Mammary epithelial cell (primary cell): ENCODE measurements around the gene ARHGAP42.

Experiments
- EZH2 ChIP-seq: IDR thresholded peaks from 2 replicates; pipeline ENCODE4 v1.6.1; 2012; ENCODE audit warnings: low read length, inconsistent platforms, borderline replicate concordance
- TF ChIP-seq, protein P1 (sequence below), 2 donors: IDR thresholded peaks in 1 of 2; conservative IDR thresholded peaks in 1 of 2; 2 replicates each; pipeline ENCODE4 v1.5.1; 2011 to 2012; ENCODE audit warnings: inconsistent platforms in 2 of 2, low read length in 2 of 2, mild to moderate bottlenecking in 2 of 2, control low read depth in 1 of 2, low read depth in 1 of 2; ENCODE audit not compliant: insufficient read depth in 1 of 2; ENCODE audit errors: extremely low read depth in 1 of 2

DNA sequence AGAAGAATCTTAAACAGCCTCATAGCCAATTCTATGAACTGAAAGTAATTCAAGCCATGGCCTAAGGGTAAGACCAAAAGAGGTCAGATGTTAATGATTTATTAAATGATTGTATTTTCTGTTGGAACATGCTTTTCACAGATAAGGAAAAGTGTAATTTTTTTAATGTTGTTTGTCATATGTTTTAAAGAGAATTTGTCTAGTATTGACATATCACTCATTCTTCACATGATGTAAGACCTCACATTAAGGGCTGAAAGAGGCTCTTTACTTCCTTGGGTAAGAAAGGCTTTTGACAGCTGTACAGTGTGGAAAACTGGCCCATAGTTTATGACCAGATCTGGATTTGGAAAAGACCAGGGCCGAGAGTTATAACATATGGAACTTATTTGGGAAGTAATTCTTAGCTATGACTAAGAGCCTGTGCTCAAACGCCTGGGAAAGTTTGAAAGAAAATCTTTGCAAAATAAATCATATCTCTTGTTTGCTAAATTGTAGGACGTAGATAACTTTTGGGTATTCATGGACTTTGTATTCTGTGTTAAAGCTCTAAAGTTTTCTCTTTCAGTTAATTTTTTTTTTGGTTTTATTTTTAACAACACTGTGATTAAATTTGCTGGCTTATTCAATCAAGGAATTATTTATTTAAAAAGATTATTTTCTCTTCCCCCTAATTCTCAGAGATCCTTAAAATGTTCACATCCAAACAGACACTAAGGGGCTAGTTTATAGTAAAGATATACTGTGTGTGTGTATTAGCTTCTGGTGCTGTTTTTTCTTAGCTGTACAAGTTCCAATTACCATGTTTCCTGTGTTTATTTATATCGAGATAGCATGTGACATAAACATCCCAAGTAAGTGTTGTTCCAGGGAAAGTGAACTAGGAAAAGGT, 162.2 kb downstream of the ARHGAP42 start:
- TF ChIP-seq, protein P1, sequence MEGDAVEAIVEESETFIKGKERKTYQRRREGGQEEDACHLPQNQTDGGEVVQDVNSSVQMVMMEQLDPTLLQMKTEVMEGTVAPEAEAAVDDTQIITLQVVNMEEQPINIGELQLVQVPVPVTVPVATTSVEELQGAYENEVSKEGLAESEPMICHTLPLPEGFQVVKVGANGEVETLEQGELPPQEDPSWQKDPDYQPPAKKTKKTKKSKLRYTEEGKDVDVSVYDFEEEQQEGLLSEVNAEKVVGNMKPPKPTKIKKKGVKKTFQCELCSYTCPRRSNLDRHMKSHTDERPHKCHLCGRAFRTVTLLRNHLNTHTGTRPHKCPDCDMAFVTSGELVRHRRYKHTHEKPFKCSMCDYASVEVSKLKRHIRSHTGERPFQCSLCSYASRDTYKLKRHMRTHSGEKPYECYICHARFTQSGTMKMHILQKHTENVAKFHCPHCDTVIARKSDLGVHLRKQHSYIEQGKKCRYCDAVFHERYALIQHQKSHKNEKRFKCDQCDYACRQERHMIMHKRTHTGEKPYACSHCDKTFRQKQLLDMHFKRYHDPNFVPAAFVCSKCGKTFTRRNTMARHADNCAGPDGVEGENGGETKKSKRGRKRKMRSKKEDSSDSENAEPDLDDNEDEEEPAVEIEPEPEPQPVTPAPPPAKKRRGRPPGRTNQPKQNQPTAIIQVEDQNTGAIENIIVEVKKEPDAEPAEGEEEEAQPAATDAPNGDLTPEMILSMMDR (conservative IDR thresholded peaks at IDR 0.05 in 1 of 2, IDR thresholded peaks at IDR 0.05 in 1 of 2; ENCODE audit: extremely low read depth in 1 of 2, insufficient read depth in 1 of 2, low read depth in 1 of 2, low read length in 2 of 2): no peak
- no peak for TF ChIP-seq EZH2
